Non-pigmented ciliary epithelial cell (primary cell): ENCODE data around the gene CDC16.
"Not testable (repeated sequence)": the region's sequence is repeated elsewhere in the genome, so short reads cannot be mapped to it uniquely, and the experiment has no call there.

Source experiments
- DNase-seq: peaks from one replicate; pipeline ENCODE4 v3.0.0-alpha.2; 2010; ENCODE audit warnings: low read depth

Gene CDC16

DNA sequence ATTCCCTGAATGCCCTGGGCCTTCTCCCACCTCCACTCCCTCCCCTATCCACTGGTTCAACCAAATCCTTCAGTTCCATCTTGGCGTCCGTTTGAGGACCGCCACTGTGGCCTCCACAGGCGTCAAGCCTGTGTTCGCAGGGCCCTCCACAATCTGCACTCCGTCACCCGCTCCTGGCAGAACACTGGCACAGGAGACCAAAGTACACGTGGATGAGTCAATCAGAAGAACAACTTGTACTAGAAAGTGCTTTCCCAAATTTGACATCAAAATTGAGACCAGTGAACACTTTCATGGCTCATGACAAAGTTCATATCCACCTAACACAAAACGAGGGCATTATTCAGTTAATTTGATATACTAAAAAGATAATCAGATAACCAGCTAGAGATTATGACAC is 6.5 kb upstream of the CDC16 start:
- no peak for DNase-seq

DNA sequence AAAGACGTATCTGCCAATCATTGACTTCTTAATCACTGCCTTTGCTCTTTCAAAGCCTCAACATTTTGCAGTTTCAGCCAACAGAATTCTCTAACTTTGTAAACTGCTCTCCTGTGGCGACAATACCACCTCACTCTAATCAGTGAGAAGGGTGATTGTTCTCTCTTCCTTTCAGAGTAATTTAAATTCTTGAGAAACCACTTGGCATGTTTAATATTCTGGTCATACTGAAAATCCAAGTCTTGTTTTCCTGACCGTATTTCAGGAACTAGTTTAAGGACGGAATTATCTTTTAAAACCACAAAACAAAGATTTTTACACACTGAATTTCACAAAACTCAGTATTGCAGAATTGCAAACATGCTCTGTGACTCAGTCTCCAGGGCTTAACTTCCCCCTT is 5.2 kb upstream of the CDC16 start:
- no peak for DNase-seq

DNA sequence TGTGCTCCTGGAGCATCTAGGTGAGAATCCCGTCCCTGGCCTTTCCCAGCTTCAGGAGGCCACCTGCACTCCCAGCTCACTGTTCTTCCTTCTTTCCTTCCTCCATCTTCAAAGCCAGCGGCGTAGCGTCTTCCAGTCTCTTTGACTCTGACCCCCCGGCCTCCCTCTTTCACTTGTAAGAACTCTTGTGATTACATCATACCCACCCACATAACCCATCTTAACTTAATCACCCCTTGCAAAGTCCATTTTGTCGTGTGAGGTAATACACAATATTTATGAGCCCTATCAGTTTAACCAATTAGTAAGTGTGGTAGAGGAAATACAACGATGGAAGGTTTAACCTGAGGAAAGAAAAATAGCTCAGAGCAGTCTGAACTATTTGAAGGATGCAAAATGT is 4.6 kb upstream of the CDC16 start:
- DNase-seq: no peak

DNA sequence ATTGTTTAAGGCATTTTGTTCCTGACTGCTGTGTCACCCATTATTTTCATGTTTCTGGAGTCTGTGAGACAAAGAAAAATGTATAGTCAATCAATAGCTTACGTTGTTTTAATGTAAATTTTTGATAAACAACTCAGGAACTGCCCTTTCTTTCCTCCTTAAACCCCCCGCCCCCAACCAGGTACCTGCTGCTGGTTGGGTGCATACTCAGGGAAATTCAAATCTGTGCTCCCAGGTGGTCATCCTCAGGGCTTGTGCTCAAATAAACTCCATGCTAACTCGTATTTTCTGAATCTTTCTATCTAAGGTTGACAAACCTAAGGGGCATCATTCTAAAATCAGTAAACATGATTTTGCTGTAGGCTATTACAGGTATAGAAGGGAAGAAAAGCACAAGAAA is 4.1 kb upstream of the CDC16 start:
- DNase-seq: no peak

DNA sequence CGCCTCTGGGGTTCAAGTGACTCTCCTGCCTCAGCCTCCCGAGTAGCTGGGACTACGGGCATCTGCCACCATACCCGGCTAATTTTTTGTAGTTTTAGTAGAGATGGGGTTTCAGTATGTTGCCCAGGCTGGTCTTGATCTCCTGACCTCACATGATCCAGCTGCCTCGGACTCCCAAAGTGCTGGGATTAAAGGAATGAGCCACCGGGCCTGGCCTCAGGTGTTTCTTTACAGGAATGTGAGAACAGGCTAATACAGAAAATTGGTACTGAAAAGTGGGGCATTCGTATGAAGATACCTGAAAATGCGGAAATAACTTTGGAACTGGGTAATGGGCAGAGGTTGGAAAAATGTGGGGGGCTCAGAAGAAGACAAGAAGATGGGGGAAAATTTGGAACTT is 2.8 kb upstream of the CDC16 start:
- DNase-seq: no peak

DNA sequence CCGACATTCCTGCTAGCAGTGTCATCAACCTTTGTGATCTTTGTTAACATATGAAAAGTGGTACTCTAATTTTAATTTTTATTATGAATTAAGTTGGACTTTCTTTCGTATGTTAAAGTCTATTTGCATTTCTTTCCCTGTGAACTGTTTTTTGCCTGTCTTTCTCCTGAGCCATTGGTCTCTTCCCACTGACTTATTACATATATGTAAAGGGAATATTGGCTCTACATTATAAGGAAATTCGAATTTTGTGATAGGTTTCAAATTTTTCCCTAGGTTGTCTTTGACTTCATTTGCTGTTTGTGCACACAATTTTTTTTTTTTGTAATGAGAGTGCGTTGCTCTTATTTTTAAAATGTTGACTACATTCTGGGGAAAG is 442 bp upstream of the CDC16 start:
- DNase-seq: no peak

DNA sequence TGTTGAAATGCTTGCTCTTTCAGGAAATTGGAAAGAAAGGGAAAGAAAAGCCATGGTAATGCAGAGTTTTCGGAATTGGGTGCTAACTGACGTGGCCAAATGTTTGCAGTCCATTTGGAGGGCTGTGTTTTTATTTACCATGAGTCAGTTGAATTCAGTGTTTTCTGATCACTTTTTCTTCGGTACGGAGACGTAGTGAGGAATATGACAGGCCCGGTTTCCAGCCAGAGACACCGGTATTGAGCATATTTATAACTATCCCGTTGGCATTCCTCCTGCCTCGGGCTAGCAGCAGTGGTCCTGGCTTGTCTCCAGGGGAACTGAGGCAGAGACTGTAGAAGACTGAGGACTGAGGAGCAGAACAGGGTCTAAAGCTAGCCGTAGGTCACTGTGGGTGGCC is 1.0 kb downstream of the CDC16 start:
- no peak for DNase-seq

DNA sequence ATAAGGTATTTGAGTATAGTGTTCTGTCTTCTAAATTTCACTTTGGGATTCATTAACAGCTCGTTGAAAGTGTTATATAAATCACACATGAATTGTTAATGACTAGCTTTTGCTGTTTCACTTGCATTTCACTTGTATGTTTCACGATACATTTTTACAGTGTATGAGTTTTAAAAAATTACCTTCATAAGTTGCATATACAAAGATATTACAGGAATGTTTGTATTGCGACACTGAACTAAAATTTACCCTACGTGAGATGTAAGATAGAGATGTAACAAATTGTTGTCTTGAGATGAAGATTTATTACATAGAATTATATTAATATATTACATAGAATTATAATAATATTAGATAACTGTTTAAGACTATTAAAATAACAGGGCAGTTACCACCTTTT is 1.5 kb downstream of the CDC16 start:
- DNase-seq: no peak

DNA sequence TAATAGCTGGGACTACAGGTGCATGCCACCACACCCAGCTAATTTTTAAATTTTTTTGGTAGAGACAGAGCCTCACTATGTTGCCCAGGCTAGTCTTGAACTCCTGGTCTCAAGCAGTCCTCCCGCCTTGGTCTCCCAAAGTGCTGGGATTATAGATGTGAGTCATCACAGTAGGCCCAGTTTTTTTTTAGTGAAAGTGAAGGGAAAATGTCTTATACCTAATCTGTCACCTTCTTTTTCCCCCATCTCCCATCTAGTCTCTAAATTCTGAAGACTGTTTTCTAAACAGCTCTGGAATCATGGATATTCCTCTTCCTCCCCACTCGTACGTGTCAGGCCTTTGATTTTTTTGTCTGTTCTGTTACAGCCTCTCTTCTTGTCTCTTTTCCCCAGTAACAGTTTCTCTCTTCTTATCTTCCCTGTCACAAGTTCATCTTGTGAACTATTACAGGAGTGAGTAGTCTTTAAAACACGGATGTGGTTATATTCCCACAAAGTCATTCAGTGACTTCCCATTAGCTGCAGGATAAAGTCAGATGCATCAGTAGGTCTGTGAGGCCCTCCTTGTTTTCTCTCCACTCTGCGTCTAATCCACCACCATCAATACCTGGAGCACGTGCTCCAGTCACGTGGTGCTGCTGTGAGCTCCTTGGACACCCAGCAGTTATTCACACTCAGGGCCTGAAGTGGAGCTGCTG is 2.9 kb downstream of the CDC16 start:
- no peak for DNase-seq

DNA sequence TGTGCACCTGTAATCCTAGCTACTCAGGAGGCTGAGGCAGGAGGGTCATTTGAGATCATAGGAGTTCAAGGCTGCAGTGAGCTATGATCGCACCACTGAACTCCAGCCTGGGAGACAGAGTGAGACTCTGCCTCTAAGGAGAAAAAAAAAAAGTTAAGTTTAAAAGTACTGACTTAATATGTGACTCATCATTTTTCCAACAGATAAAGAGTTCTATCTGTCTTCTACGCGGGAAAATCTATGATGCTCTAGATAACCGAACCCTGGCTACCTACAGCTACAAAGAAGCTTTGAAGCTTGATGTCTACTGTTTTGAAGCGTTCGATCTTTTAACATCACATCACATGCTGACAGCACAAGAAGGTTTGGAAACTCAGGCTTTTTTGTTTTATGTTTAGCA is 7.2 kb downstream of the CDC16 start:
- DNase-seq: no peak

DNA sequence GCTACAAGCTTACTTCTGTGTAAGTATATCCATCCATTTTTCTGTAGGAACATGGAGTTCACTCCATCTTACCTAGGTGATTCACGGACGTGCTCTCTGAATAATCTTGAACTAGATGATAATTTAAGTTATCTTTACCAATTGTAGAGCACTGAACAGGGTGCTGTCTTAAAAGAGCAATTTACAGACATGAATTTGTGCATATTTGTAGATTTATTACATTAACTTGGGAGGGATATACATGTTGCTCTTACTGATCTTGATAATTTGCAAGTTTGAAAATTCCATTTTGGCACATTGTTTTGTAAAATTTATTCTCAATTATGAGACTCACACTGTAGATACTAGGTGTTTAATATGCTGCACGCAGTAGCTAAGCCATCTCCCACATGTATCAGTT is 9.3 kb downstream of the CDC16 start:
- DNase-seq: no peak

DNA sequence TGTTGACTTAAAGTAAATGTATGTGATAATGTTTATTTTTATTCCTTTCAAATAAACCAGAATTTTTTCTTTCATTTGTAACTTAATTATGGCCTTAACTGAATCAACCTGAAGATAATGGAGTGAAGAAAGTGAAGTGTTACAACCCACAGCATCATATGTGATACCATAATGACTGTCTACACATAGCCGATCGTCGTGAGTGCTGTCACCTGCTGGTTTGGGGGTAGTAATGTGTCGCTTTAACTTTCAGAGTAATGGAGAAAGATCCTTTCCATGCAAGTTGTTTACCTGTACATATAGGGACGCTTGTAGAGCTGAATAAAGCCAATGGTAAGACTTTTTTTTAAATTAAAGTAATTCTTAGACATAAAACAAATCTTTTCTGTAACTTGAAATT is 9.9 kb downstream of the CDC16 start:
- DNase-seq: no peak

DNA sequence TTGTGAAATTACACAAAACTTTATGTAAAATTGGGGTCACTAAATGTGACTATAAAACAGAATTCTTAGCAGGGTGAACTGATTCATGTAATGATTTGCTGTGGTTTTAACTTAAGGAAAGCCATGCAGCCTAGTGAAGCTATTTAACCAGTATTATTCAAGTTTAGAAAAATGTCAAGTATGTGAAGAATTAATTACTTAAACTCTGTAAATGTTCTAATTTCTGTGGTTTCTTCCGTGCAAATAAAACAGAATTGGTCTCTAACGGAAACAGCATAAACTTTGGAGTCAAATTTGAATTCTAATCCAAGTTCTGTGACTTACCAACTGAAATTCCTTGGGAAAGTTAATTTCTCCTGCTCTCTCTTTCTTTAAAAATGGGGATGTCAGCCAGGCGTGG is 13.3 kb downstream of the CDC16 start:
- no peak for DNase-seq

DNA sequence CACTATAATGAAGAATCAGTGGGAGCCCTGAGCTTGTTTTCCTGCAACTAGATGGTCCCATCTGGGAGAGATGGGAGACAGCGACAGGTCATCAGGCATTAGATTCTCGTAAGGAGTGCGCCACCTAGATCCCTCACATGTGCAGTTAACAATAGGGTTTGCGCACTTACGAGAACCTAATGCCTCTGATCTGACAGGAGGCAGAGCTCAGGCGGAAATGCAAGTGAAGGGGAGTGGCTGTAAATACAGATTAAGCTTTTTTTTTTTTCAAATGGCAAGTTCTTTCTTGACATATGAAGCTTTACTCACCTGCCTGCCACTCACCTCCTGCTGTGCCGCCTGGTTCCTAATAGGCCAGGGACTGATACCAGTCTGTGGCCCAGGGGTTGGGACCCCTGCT is 14.4 kb downstream of the CDC16 start:
- no peak for DNase-seq

DNA sequence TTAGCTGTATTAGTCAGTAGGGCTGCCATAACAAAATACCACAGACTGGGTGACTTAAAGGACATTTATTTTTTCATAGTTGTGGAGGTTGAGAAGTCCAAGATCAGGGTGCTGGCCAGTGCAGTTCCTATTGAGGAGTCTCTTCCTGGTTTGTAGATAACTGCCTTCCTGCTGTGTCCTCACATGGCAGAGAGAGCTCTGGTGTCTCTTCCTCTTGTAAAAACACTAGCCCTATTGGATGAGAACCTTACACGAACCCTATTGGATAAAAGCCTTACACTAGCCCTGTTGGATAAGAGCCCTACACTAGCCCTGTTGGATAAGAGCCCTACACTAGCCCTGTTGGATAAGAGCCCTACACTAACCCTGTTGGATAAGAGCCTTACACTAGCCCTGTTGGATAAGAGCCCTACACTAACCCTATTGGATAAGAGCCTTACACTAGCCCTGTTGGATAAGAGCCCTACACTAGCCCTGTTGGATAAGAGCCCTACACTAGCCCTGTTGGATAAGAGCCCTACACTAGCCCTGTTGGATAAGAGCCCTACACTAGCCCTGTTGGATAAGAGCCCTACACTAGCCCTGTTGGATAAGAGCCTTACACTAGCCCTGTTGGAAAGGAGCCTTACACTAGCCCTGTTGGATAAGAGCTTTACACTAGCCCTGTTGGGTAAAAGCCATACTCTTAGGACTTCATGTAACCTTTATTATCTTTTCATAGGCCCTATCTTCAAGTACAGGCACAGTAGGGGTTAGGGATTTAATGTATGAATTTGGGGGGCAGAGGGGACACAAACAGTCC is 17.1 kb downstream of the CDC16 start:
- DNase-seq: not testable (repeated sequence)

DNA sequence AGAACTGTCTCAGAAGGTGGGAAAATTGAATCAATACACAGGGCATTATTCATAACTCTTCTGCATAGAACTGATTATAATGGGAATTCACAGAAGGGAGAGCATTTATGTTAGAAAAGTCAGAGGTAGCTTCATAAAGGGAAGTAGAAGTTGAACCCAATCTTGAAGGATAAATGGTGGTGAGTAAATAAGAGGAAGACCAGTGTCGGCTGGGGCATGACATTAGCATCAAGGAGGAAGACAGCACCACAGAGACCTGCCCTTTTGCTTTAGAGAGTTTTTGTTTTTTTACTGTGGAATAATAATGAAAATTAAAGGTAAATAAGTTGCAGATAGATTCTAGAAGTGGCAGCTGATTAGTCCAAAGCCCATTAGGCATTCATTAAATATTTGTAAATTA is 21.9 kb downstream of the CDC16 start:
- no peak for DNase-seq

DNA sequence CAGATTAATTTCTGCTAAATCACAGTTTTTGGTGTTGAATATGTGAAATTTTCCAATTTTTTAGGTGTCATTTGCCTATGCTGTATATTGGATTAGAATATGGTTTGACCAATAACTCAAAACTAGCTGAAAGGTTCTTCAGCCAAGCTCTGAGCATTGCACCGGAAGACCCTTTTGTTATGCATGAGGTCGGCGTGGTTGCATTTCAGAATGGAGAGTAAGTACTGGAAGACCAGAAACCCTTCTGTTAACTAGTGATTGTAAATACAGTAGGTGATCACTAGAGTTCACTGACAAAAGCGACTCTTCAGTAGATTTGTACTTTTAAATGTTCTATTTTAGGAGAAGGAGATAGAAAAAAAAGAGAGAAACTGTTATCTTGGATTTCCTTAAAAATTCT is 22.3 kb downstream of the CDC16 start:
- no peak for DNase-seq

DNA sequence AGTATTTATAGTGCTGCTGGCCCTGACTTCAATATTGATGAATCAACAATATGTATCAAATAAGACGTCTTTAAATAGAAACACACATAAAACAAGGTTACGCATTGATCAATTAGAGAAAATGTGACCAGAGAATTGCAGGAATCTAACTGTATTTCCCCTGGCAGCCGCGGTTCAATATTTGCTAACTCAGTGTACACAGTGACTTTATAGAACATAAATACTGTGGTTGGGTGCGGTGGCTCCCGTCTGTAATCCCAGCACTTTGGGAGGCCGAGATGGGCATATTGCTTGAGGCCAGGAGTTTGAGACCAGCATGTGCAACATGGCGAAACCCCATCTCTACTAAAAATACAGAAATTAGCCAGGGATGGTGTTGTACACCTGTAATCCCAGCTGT is 23.9 kb downstream of the CDC16 start:
- no peak for DNase-seq

DNA sequence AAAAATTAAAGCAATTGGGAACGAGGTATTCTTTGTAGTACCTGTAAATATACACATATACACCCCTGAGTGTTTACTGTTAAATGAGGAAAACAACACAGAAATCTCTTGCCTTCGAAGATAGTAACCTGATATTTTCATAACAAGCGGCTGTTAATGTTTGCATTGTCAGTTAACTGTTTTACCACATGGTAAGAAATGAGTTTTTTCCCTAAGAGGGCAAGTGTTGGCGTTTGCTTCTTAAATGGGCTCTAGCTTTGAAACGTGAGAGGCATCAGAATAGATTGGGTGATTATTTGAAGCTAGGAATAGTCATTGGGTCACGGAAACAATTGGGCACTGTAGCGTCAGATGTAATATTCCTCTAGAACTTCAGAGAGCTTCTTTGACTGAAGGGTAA is 24.7 kb downstream of the CDC16 start:
- no peak for DNase-seq

DNA sequence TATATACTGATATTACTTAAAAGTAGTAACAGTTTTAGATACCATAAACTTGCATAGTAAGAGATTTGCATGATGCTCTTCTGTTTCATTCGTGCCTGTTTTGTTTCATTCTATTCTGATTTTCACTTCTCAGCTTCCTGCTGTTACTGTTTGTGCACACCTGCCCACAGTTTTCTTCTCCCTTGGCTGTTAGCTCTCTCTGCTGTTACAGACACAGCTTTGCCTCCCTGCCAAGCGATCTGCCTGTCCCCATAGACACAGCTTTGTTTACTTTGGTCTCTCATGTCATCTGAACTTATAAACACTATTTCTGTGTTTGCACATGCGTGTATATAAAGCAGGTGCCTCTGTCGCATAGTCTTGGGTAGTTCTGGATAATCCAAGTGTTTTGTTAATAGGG is 25.3 kb downstream of the CDC16 start:
- DNase-seq: no peak

DNA sequence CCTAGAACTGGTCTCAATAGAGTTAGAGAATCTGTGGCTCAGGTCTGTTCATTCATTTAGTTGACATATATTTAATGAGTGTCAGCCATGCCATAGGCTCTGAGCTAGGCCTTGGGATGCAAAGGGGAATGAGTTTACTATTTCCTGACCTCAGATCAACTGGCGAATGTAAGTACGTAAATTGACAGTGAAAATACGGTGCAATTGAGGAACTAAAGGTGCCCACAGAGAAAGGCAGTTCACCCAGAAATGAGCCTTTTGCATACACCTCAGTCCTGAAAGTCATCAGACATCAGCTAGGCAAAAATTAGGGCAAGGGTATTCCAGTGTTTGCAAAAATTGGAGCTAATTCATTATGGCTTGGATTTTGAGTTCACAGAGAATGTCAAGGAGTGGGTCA is 26.1 kb downstream of the CDC16 start:
- DNase-seq: no peak

DNA sequence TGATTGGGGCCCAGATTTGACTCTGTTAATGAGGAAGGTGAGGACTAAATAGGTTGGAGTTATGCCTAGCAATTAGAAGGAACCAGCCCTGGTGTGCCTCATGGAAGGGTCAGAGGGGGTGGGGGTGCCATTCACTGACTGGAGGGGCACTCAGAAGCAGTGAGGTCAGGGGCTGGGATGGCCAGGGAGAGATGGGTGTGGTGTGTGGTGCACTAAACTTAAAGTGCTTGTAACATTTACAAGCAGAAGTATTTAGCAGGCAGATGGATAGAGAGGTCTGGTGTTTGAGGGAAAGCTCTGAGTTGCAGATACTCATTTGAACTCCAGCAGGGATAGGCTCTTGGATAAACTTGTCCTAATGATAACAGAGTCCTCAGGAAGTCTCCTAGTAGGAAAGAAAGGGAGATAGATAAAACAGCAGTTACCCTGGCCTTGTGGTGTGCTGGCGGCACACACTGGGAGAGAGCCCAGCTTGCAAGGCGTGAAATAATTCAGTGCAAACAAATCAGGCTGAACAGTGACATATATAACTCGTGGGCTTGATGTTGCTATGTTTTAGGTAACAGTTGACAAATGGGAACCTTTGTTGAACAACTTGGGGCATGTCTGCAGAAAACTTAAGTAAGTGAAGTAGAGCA is 26.8 kb downstream of the CDC16 start:
- DNase-seq: no peak

DNA sequence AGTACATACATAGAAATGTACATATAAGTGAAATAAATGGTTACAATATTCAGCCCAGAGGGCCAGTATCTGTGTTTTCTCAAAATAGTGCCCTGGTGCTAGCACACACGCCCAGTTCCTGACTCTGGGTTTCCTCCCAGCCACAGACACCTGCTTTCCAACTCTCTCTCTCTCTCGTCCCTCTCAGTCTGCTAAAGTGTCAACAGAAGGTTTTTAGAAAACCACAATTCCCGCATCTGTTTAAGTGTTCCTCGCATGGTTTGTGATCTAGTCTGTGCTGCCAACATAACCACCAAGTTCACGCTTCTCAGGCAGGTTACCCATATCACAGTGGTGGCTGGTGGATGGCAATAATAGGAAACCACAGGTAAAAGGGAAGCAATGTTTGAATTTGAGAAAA is 28.9 kb downstream of the CDC16 start:
- DNase-seq: no peak

DNA sequence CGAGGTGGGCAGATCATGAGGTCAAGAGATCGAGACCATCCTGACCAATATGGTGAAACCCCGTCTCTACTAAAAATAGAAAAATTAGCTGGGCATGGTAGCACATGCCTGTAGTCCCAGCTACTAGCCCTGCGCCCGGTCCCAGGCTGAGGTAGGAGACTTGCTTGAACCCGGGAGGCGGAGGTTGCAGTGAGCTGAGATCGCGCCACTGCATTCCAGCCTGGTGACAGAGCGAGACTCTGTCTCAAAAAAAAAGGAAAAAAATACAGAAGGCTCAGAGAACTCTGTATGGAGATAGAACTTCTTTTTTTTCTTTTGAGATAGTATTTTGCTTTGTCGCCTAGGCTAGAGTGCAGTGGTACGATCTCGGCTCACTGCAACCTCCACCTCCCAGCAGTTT is 29.6 kb downstream of the CDC16 start:
- not testable (repeated sequence) for DNase-seq
